ENCODE results near the gene CATSPER3.

GRCh38 chr5:135048286-135048685, 80.6 kb downstream of the CATSPER3 start:
- TF ChIP-seq CTCF (IDR thresholded peaks at IDR 0.05), result no peak
- TF ChIP-seq ZFX (IDR thresholded peaks at IDR 0.05; ENCODE audit: borderline replicate concordance), result no peak

Data from 22Rv1 (cell line).